Motor neuron (in vitro differentiated cells): ENCODE results near the gene OSBPL7. TPM values are rescaled to one million over a fixed set of nuclear protein-coding genes. Genes with fewer than 3 reads are reported as not detected.
A peak's percentile ranks its signal among the peaks of the same experiment; 100 is the strongest.

Source experiments
- ATAC-seq, 8 experiments: fragments of 200-7000 bp; cut with Tn5 transposase; replicated peaks in 6 of 8; 2 replicates each; pipeline ENCODE4 v1.8.0; 2021; ENCODE audit warnings: mild to moderate bottlenecking in 8 of 8, moderate library complexity in 8 of 8
- H3K27ac ChIP-seq, 2 donors: fragments of 250-450 bp; sonication (Bioruptor Pico); 2 replicates each; pipeline ENCODE4 v1.9.0; 2021; ENCODE audit warnings: antibody characterized with exemption in 2 of 2, mild to moderate bottlenecking in 2 of 2, moderate library complexity in 1 of 2
- H3K4me1 ChIP-seq, 2 donors: fragments of 250-450 bp; sonication (Bioruptor Pico); replicated peaks in 1 of 2; 2 replicates each; pipeline ENCODE4 v1.6.1; 2021; ENCODE audit warnings: antibody characterized with exemption in 2 of 2, mild to moderate bottlenecking in 2 of 2, moderate library complexity in 1 of 2
- H3K4me3 ChIP-seq, 5 donors: fragments of 250-450 bp; sonication (Bioruptor Pico); 2 replicates each; pipeline ENCODE4 v1.9.0; 2021; ENCODE audit warnings: antibody characterized with exemption in 5 of 5, mild to moderate bottlenecking in 5 of 5, moderate library complexity in 4 of 5
- WGBS, 10 experiments: fragments of 450-650 bp; shearing (Covaris generic); methylation state at CpG; one replicate each; pipeline ENCODE4 v1.0.0; 2022; 5-methylcytosine and 5-hydroxymethylcytosine counted together
- in situ Hi-C, 9 experiments: fragments of 400-800 bp; cut with MboI; loops; one replicate each; pipeline ENCODE4 v1.15.0; 2021; ENCODE audit warnings: low sequenced_read_pairs in 9 of 9, low pct_unique_long_range_greater_than_20kb in 2 of 9; ENCODE audit not compliant: unreplicated experiment in 9 of 9
- total RNA-seq, 8 experiments: library from RNA; unstranded; fragments of 300-600 nt; gene quantifications; 2 replicates each; pipeline versions ENCODE4 v1.2.3 to v1.2.4, GENCODE V29; 2022

Gene OSBPL7
- total RNA-seq, 8 experiments from 2014 or later: 2.2 to 16.6 (median 8.4) TPM

GRCh38 chr17:47815106-47815918, 6.3 kb downstream of the OSBPL7 start:
- no peak for ATAC-seq
- in situ Hi-C loops: no loop called here
- H3K27ac ChIP-seq: no peak overlapping the region
- H3K4me3 ChIP-seq: no peak overlapping the region
- no peaks in the 10 kb centered on the region for H3K4me1 ChIP-seq
- 80 to 100% (median 96%) methylated on average over 1 to 18 of the region's 21 CpGs; no CpG with 5 or more reads in 4 of the 10 experiments for WGBS, 10 experiments

DNA sequence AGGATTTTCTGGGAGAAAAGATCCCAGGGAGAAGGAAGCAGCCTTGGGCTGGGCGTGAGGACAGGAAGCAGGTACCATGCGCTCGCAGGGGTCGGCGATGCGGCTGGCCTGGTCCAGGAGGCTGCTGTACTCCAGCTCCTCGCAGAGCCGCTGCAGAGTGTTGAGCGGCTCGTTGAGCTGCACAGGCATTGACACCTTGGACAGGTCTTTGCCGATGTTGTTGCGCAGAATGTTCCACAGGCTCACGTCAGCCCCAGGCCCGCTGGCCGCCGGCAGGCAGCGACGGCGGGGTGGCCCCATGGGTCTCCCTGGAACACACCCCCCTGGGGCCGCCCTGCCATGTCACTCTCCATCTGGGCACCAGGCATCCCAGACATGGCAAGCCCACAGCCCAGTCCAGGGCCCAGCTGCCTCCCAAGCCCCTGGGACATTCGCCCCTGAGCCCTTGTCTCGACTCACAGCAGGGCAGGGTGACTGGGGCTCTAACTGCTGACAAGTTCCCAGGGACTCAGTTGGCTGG, 8.0 kb downstream of the OSBPL7 start:
- in situ Hi-C loops: no loop called here
- WGBS, 10 experiments: 80 to 100% (median 97%) methylated on average over 1 to 14 of the region's 22 CpGs; no CpG with 5 or more reads in 6 of the 10 experiments
- ATAC-seq: no peak
- H3K4me1 ChIP-seq: no peaks in the 10 kb centered on the region
- H3K4me3 ChIP-seq: no peak overlapping the region
- no peak overlapping the region for H3K27ac ChIP-seq

DNA sequence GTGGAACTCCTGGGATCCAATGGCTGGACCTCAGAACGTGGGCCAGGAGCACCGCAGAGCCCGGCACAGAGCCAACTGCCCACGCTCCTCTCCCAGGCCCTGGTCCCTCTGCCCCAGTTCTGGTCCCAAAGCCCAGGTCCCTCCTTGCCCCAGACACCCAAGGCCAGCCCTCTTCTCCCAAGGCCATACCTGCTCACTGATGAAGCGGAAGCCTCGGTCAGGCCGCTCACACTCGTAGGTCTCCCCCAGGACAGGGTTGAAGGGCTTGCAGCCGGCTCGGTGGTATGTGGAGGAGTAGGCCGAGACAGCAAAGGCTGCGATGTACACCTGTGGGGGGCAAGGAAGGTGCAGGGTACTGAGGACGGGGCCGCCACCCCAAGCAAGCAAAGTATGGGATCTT, 8.5 kb downstream of the OSBPL7 start:
- no peak for ATAC-seq
- H3K4me3 ChIP-seq: no peak overlapping the region
- in situ Hi-C loops: no loop called here
- WGBS, 10 experiments: 77 to 100% (median 100%) methylated on average over 1 to 5 of the region's 14 CpGs; no CpG with 5 or more reads in 7 of the 10 experiments
- H3K4me1 ChIP-seq: no peaks in the 10 kb centered on the region
- no peak overlapping the region for H3K27ac ChIP-seq

DNA sequence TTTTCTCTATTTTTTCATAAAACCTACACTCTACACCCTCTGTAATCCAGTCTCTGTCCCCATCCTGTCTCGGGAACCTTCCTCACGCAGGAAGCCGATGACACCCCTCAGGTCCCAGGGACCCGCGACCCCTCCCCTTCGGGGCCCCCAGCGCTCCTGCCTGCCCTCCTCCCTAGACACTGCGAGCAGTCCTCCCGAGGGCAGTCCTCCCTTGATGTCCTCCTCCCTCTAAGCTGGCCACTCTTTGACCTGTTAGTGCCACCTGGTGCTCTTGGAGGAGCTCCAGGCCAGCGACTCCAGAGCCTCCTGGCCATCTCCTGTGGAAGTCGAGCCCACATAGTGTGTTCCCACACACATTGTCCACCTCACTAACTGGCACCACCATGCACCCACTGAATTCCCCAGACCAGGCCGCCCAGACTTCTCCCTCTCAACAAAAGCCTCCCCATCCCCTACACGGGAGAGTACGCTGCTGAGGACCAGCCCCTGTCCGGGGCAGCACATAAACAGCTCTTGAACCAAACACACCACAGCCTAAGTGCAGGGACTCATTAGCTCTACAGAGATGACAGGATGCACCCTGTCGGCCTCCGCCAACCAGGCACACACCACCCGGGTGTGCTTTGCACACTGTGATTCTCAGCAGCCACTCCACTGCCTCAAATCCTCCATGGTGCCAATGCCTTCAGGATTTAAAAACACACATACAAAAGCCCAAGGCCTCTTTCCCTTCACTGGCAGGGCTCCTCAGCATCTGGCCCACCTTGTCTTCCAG, 9.3 kb downstream of the OSBPL7 start:
- Histone ChIP-seq H3K27ac (no peak overlapping the region), H3K4me3 (no peak overlapping the region), H3K4me1 (no peaks in the 10 kb centered on the region)
- in situ Hi-C loops: no loop called here
- no peak for ATAC-seq
- WGBS, 10 experiments: 69 to 100% (median 84%) methylated on average over 2 to 10 of the region's 18 CpGs; no CpG with 5 or more reads in 5 of the 10 experiments

- 60 to 92% (median 80%) methylated on average over 1 to 7 of the region's 7 CpGs; no CpG with 5 or more reads in 1 of the 10 experiments for WGBS, 10 experiments
- Histone ChIP-seq H3K27ac (no peak overlapping the region), H3K4me1 (no peaks in the 10 kb centered on the region), H3K4me3 (no peak overlapping the region)
- in situ Hi-C loops: no loop called here
- ATAC-seq: no peak
Measured at GRCh38 chr17:47811709-47812108, 9.9 kb downstream of the OSBPL7 start.

GRCh38 chr17:47810901-47811635, 10.5 kb downstream of the OSBPL7 start:
- WGBS, 10 experiments: 0 to 100% (median 65%) methylated on average over 1 to 3 of the region's 9 CpGs; no CpG with 5 or more reads in 6 of the 10 experiments
- in situ Hi-C loops: no loop called here
- ATAC-seq: peak in 1 of 8 experiments; percentile 19
- no peaks in the 10 kb centered on the region for H3K4me1 ChIP-seq
- H3K27ac ChIP-seq: no peak overlapping the region
- no peak overlapping the region for H3K4me3 ChIP-seq

DNA sequence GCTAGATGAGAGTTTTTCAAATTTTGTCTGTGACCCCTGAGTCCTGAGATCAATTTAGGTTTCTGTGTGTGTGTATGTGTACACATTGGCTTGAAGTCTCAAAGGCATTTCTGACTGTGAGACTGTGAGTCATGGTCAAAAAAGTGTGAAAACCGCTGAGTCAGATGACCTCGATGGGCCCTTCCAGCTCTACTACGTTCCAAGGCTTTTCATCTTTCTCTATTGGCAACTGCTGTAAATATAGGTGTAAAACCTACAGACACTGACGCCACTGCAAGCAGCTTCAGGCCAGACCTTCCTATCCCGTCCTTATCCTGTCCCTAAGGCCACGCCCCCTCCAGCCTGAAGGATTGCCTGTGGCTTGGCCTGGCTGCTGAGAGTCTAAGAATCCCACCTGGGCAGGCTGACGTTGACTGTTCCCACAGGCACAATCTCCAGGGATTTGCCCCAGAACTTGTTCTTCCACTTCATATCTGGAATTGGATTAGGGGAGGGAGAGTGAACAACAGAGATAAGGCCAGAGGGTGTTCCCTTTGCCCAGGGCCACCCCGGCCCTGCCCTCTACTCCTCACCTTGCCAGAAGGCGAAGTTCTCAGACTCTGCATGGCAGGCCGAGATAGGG, 11.3 kb downstream of the OSBPL7 start:
- H3K27ac ChIP-seq: no peak overlapping the region
- no peak overlapping the region for H3K4me3 ChIP-seq
- WGBS, 10 experiments: 0 to 100% (median 46%) methylated on average over 1 to 8 of the region's 10 CpGs; no CpG with 5 or more reads in 1 of the 10 experiments
- ATAC-seq: peak in 5 of 8 experiments; percentile 10 to 95 (median 30)
- in situ Hi-C loops: no loop called here
- no peaks in the 10 kb centered on the region for H3K4me1 ChIP-seq

GRCh38 chr17:47808830-47809480, 12.6 kb downstream of the OSBPL7 start:
- no peak for ATAC-seq
- in situ Hi-C loops: no loop called here
- no peak overlapping the region for H3K4me3 ChIP-seq
- no peak overlapping the region for H3K27ac ChIP-seq
- no peaks in the 10 kb centered on the region for H3K4me1 ChIP-seq
- WGBS, 10 experiments: 60 to 88% (median 60%) methylated on average over 1 to 3 of the region's 22 CpGs; no CpG with 5 or more reads in 7 of the 10 experiments

DNA sequence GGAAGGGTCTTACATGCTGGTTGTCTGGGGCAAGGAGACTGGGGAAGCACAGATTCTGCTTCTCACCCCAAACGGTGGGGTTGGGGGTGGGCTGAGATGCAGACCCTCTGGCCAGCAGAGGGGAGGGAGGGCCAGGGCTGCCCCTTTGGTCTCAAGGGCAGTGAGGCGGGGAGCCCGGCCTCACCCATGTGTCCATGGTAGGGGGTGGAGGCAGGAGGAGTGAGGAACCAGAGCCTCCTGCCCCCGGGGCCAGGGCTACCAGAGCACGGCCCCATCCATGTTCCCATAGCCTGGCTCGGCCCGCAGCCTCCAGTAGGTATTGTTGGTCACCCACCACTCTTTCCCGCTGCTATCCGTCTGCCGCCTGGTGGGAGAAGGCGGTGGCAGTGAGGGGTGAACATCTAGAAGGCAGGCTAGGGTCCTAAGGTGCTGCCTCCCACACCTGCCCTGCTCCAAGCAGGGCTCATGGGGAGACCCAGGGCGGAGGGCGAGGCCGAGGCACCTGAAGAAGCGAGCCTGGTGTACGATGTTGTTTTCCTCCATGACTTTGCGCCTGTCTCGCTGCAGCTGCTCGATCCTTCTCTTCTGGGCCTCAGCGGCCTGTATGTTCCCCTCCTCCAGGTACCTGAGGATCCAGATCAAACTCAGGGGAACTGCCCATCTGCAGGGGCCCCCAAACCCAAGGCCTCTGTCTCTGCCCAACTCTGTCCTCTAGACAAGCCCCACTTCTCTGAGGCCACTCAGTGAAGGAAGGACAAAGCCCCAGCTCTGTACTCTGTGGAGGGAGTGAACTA, 13.4 kb downstream of the OSBPL7 start:
- ATAC-seq: peak in 1 of 8 experiments; percentile 5
- in situ Hi-C loops: no loop called here
- no peak overlapping the region for H3K4me3 ChIP-seq
- WGBS, 10 experiments: 85 to 100% (median 95%) methylated on average over 2 to 6 of the region's 20 CpGs; no CpG with 5 or more reads in 6 of the 10 experiments
- no peak overlapping the region for H3K27ac ChIP-seq
- no peaks in the 10 kb centered on the region for H3K4me1 ChIP-seq

DNA sequence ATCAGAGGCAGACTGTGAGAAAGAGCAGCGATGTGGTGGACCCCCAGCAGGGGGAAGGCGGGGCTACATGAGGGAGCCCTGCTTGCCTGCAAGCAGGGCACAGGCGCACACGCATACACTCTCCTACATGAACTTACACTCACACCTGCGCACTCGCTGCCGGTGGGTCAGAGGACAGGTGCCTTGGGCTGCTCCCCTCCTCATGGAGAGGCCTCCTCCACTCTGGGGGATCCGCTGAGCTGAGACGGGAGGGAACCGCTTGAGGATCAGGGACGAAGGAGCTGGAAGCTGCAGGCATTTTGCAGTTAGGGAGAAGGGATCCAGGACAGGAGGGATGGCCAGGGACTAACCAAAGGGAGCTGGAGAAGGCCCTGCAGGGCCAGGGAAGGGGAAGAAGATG, 14.2 kb downstream of the OSBPL7 start:
- Histone ChIP-seq H3K27ac (no peak overlapping the region), H3K4me3 (no peak overlapping the region), H3K4me1 (no peaks in the 10 kb centered on the region)
- ATAC-seq: peak in 1 of 8 experiments; percentile 13
- in situ Hi-C loops: no loop called here
- WGBS, 10 experiments: 43 to 100% (median 86%) methylated on average over 1 to 6 of the region's 11 CpGs; no CpG with 5 or more reads in 5 of the 10 experiments

DNA sequence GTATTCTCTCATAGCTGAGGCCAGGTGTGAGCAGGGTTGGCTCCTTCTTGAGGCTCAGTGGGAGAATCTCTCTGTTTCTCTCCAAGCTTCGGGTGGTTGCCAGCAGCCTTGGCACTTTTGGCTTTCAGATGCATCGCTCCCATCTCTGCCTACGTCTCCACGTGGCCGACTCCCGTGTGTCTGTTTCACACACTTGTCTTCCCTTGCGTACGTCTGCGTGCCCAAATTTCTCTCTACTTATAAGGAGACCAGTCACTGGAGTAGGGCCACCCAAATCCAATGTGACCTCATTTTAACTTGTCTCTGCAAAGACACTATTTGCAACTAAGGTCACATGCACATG, 14.7 kb downstream of the OSBPL7 start:
- H3K4me3 ChIP-seq: no peak overlapping the region
- ATAC-seq: no peak
- WGBS, 10 experiments: 40 to 100% (median 95%) methylated on average over 1 to 5 of the region's 9 CpGs; no CpG with 5 or more reads in 3 of the 10 experiments
- H3K4me1 ChIP-seq: no peaks in the 10 kb centered on the region
- in situ Hi-C loops: no loop called here
- no peak overlapping the region for H3K27ac ChIP-seq
